GM23338 (cell line): ENCODE data around the gene ABCC1. TPM values are rescaled to one million over a fixed set of nuclear protein-coding genes. Genes with fewer than 3 reads are reported as not detected.
A peak's percentile ranks its signal among the peaks of the same experiment; 100 is the strongest.

Experiments used
- ATAC-seq: fragments of 200-7000 bp; cut with Tn5 transposase; 3 replicates; pipeline ENCODE4 v1.9.1; 2020
- DNase-seq: peaks from one replicate; pipeline ENCODE4 v3.0.0-alpha.2; 2015; ENCODE audit warnings: low spot score
- H2AFZ ChIP-seq: fragments of 200-600 bp; sonication (generic); 2 replicates; pipeline ENCODE4 v1.8.0; 2016; ENCODE audit warnings: antibody characterized with exemption, mild to moderate bottlenecking, moderate library complexity
- H3F3A ChIP-seq: fragments of 200-600 bp; sonication (generic); replicated peaks from 2 replicates; pipeline ENCODE4 v1.8.0; 2017; ENCODE audit warnings: antibody characterized with exemption, mixed run types, low read depth
- H3K27ac ChIP-seq: fragments of 200-600 bp; sonication (generic); 2 replicates; pipeline ENCODE4 v1.6.1; 2016; ENCODE audit warnings: low read depth
- H3K27me3 ChIP-seq: fragments of 200-600 bp; sonication (generic); 2 replicates; pipeline ENCODE4 v1.8.0; 2016; ENCODE audit warnings: mild to moderate bottlenecking, mixed run types, moderate library complexity; ENCODE audit not compliant: insufficient read depth
- H3K36me3 ChIP-seq: fragments of 200-600 bp; sonication (generic); 2 replicates; pipeline ENCODE4 v1.8.0; 2016; ENCODE audit warnings: mild to moderate bottlenecking; ENCODE audit not compliant: insufficient read depth
- H3K4me1 ChIP-seq: fragments of 200-600 bp; sonication (generic); 2 replicates; pipeline ENCODE4 v1.8.0; 2016; ENCODE audit warnings: mild to moderate bottlenecking, moderate library complexity; ENCODE audit not compliant: insufficient read depth
- H3K4me2 ChIP-seq: fragments of 200-600 bp; sonication (generic); 2 replicates; pipeline ENCODE4 v1.7.1; 2017; ENCODE audit warnings: mixed run types
- H3K4me3 ChIP-seq: fragments of 200-600 bp; sonication (generic); 2 replicates; pipeline ENCODE4 v1.6.1; 2016; ENCODE audit warnings: mixed run types
- H3K79me2 ChIP-seq: fragments of 200-600 bp; sonication (generic); replicated peaks from 2 replicates; pipeline ENCODE4 v1.8.0; 2017; ENCODE audit warnings: mild to moderate bottlenecking; ENCODE audit not compliant: insufficient read depth
- H3K9me2 ChIP-seq: fragments of 200-600 bp; sonication (generic); 2 replicates; pipeline ENCODE4 v1.8.0; 2017; ENCODE audit not compliant: insufficient read depth
- H4K20me1 ChIP-seq: fragments of 200-600 bp; sonication (generic); replicated peaks from 2 replicates; pipeline ENCODE4 v1.8.0; 2017; ENCODE audit warnings: mild to moderate bottlenecking; ENCODE audit not compliant: insufficient read depth
- H3K27ac Mint-ChIP-seq: 2 replicates; pipeline ENCODE4 v1.8.0; 2020; ENCODE audit warnings: inconsistent platforms, mild to moderate bottlenecking, moderate library complexity, mixed read lengths
- H3K27me3 Mint-ChIP-seq: 3 replicates; pipeline ENCODE4 v1.8.0; 2022; ENCODE audit warnings: low read depth, mild to moderate bottlenecking, moderate library complexity, mixed read lengths, inconsistent platforms; ENCODE audit not compliant: insufficient read depth, poor library complexity
- H3K36me3 Mint-ChIP-seq: 3 replicates; pipeline ENCODE4 v1.8.0; 2021; ENCODE audit warnings: low read depth, mild to moderate bottlenecking, inconsistent platforms, moderate library complexity, mixed read lengths
- H3K4me1 Mint-ChIP-seq: 3 replicates; pipeline ENCODE4 v1.8.0; 2020; ENCODE audit warnings: mild to moderate bottlenecking, inconsistent platforms, mixed read lengths
- H3K4me3 Mint-ChIP-seq: 3 replicates; pipeline ENCODE4 v1.8.0; 2021; ENCODE audit warnings: moderate library complexity, mild to moderate bottlenecking, inconsistent platforms, mixed read lengths
- H3K9me3 Mint-ChIP-seq: 3 replicates; pipeline ENCODE4 v1.8.0; 2020; ENCODE audit warnings: moderate library complexity, mild to moderate bottlenecking, inconsistent platforms, mixed read lengths
- CREB1 ChIP-seq: fragments of 250-450 bp; sonication (Bioruptor Pico); IDR thresholded peaks from 2 replicates; pipeline ENCODE4 v1.5.0; 2020; ENCODE audit warnings: low read depth, mild to moderate bottlenecking, moderate library complexity
- CTCF ChIP-seq, 2 experiments: fragments of 200-600 bp in 1 of 2; sonication (generic) in 1 of 2; conservative IDR thresholded peaks; 2 replicates each; pipeline versions ENCODE4 v1.5.1 to v1.6.1; 2016 to 2017; ENCODE audit warnings: antibody characterized with exemption in 2 of 2, low read depth in 2 of 2, mild to moderate bottlenecking in 2 of 2, moderate library complexity in 1 of 2
- ETS1 ChIP-seq: IDR thresholded peaks from 2 replicates; pipeline ENCODE4 v1.6.1; 2016; ENCODE audit warnings: antibody characterized with exemption
- EZH2 ChIP-seq: fragments of 200-600 bp; sonication (generic); IDR thresholded peaks from one replicate; pipeline ENCODE4 v1.8.0; 2017; ENCODE audit warnings: antibody characterized with exemption, mild to moderate bottlenecking, low read depth; ENCODE audit not compliant: unreplicated experiment
- EZH2phosphoT487 ChIP-seq: fragments of 200-600 bp; sonication (generic); IDR thresholded peaks from one replicate; pipeline ENCODE4 v1.8.1; 2018; ENCODE audit warnings: antibody characterized with exemption; ENCODE audit not compliant: unreplicated experiment
- JUNB ChIP-seq: IDR thresholded peaks from one replicate; pipeline ENCODE4 v1.6.1; 2016; ENCODE audit warnings: antibody characterized with exemption; ENCODE audit not compliant: unreplicated experiment
- NANOG ChIP-seq: IDR thresholded peaks from 2 replicates; pipeline ENCODE4 v1.6.1; 2016; ENCODE audit warnings: antibody characterized with exemption, borderline replicate concordance
- POLR2AphosphoS5 ChIP-seq: IDR thresholded peaks from 2 replicates; pipeline ENCODE4 v1.6.1; 2016; ENCODE audit warnings: antibody characterized with exemption, low read depth
- STAT1 ChIP-seq: IDR thresholded peaks from one replicate; pipeline ENCODE4 v1.6.1; 2016; ENCODE audit warnings: antibody characterized with exemption; ENCODE audit not compliant: unreplicated experiment
- ZNF114 ChIP-seq: fragments of 250-450 bp; sonication (Bioruptor Pico); IDR thresholded peaks from 2 replicates; pipeline ENCODE4 v1.5.0; 2020; ENCODE audit warnings: mild to moderate bottlenecking, moderate library complexity
- polyA plus RNA-seq: library from polyadenylated mRNA; unstranded; fragments of >200 nt; fragmentation: Nextera tagmentation; extraction: Ambion mirVana; gene quantifications from 2 replicates; pipeline ENCODE4 v1.2.1, GENCODE V29; 2016
- total RNA-seq: library from RNA; depleted of rRNA; stranded (reverse); fragments of >200 nt; shearing (Covaris generic); gene quantifications from 2 replicates; pipeline ENCODE4 v1.2.3, GENCODE V29; 2014

Gene ABCC1
- total and polyA plus RNA-seq, 2 experiments from 2014 or later = 11.0 to 46.6 TPM

GRCh38 chr16:16144416-16144815 lies 195.0 kb downstream of the ABCC1 start:
- H3F3A ChIP-seq = 0 out of 2 replicates have a peak, but pooled peaks cover 5% of the 10 kb centered on the region
- DNase-seq = no peak
- H4K20me1 ChIP-seq = peaks cover 11% of the 10 kb centered on the region; the same call in 1 of the 2 replicates
- H3K36me3 ChIP-seq = peaks cover 12% of the 10 kb centered on the region; the same call in 1 of the 2 replicates
- TF ChIP-seq EZH2phosphoT487 = no peak
- H3K9me3 Mint-ChIP-seq = no peaks in the 10 kb centered on the region
- H3K36me3 Mint-ChIP-seq = peaks cover 40% of the 10 kb centered on the region
- peaks cover 13% of the 10 kb centered on the region for H3K27me3 Mint-ChIP-seq
- H3K27ac ChIP-seq = no peak overlapping the region
- no peak overlapping the region for H3K4me2 ChIP-seq
- H3K4me3 Mint-ChIP-seq = no peak overlapping the region
- no peaks in the 10 kb centered on the region for H3K79me2 ChIP-seq
- no peak overlapping the region for H3K4me3 ChIP-seq
- H3K9me2 ChIP-seq = no peaks in the 10 kb centered on the region
- no peak overlapping the region for H3K27ac Mint-ChIP-seq
- H3K4me1 Mint-ChIP-seq = peaks cover 17% of the 10 kb centered on the region
- H3K27me3 ChIP-seq = no peaks in the 10 kb centered on the region
- no peak overlapping the region for H2AFZ ChIP-seq
- H3K4me1 ChIP-seq = peaks cover 8% of the 10 kb centered on the region; the same call in 1 of the 2 replicates
- ATAC-seq = no peak

GRCh38 chr16:16145286-16145685 lies 195.9 kb downstream of the ABCC1 start:
- Histone ChIP-seq H3K4me2 (no peak overlapping the region), H3K9me2 (no peaks in the 10 kb centered on the region), H4K20me1 (0 out of 2 replicates have a peak, but pooled peaks cover 3% of the 10 kb centered on the region), H3K36me3 (peaks cover 11% of the 10 kb centered on the region; the same call in 1 of the 2 replicates), H3K4me1 (peaks cover 8% of the 10 kb centered on the region; the same call in 1 of the 2 replicates), H3K79me2 (no peaks in the 10 kb centered on the region), H3K27ac (no peak overlapping the region), H3F3A (0 out of 2 replicates have a peak, but pooled peaks cover 5% of the 10 kb centered on the region), H3K4me3 (no peak overlapping the region), H2AFZ (no peak overlapping the region), H3K27me3 (no peaks in the 10 kb centered on the region)
- H3K36me3 Mint-ChIP-seq = peaks cover 32% of the 10 kb centered on the region
- peaks cover 11% of the 10 kb centered on the region for H3K27me3 Mint-ChIP-seq
- H3K27ac Mint-ChIP-seq = no peak overlapping the region
- TF ChIP-seq NANOG (no peak), CTCF (conservative IDR thresholded peaks at IDR 0.05; ENCODE audit: low read depth in 2 of 2) (peak in 1 of 2 experiments; percentile 17; a peak in 1 of 4 replicates)
- no peaks in the 10 kb centered on the region for H3K9me3 Mint-ChIP-seq
- H3K4me1 Mint-ChIP-seq = peaks cover 17% of the 10 kb centered on the region
- no peak overlapping the region for H3K4me3 Mint-ChIP-seq
- ATAC-seq (no peak), DNase-seq (no peak)

GRCh38 chr16:16146380-16147315 lies 197.2 kb downstream of the ABCC1 start:
- H3K4me2 ChIP-seq = no peak overlapping the region
- no peaks in the 10 kb centered on the region for H3K79me2 ChIP-seq
- no peak overlapping the region for H2AFZ ChIP-seq
- H3K4me3 ChIP-seq = no peak overlapping the region
- Mint-ChIP-seq H3K27ac (no peak overlapping the region), H3K4me1 (peaks cover 14% of the 10 kb centered on the region), H3K27me3 (peaks cover 21% of the 10 kb centered on the region), H3K36me3 (peaks cover 19% of the 10 kb centered on the region), H3K9me3 (no peaks in the 10 kb centered on the region), H3K4me3 (no peak overlapping the region)
- H3K9me2 ChIP-seq = no peaks in the 10 kb centered on the region
- 0 out of 2 replicates have a peak, but pooled peaks cover 3% of the 10 kb centered on the region for H4K20me1 ChIP-seq
- H3K4me1 ChIP-seq = peaks cover 8% of the 10 kb centered on the region; the same call in 1 of the 2 replicates
- peaks cover 7% of the 10 kb centered on the region; the same call in 1 of the 2 replicates for H3K36me3 ChIP-seq
- DNase-seq (no peak), ATAC-seq (no peak)
- H3F3A ChIP-seq = 0 out of 2 replicates have a peak, but pooled peaks cover 5% of the 10 kb centered on the region
- no peak overlapping the region for H3K27ac ChIP-seq
- no peaks in the 10 kb centered on the region for H3K27me3 ChIP-seq
- TF ChIP-seq ETS1 = no peak
- TF ChIP-seq CTCF (conservative IDR thresholded peaks at IDR 0.05; ENCODE audit: low read depth in 2 of 2) = no peak
- TF ChIP-seq STAT1 = no peak
- no peak for TF ChIP-seq EZH2phosphoT487
- no peak for TF ChIP-seq EZH2
- no peak for TF ChIP-seq ZNF114 (CRISPR knock-in tag)
- TF ChIP-seq CREB1 (CRISPR knock-in tag) = no peak
- no peak for TF ChIP-seq JUNB
- no peak for TF ChIP-seq POLR2AphosphoS5
